H54 (cell line): ENCODE results near the gene NCOA1.

Source experiments
- DNase-seq: peaks from one replicate; pipeline ENCODE4 v3.0.0; 2011; ENCODE audit warnings: low spot score, mixed read lengths; ENCODE audit not compliant: insufficient read length
- FAIRE-seq: peaks from 3 replicates; lab custom pipeline; 2011; peaks lifted over from hg19 to GRCh38; lab: Jason Lieb, UNC
- POLR2A ChIP-seq: IDR thresholded peaks from 2 replicates; pipeline ENCODE4 v1.6.1; 2011; ENCODE audit warnings: low read depth, mild to moderate bottlenecking, low read length

NCOA1 gene

DNA sequence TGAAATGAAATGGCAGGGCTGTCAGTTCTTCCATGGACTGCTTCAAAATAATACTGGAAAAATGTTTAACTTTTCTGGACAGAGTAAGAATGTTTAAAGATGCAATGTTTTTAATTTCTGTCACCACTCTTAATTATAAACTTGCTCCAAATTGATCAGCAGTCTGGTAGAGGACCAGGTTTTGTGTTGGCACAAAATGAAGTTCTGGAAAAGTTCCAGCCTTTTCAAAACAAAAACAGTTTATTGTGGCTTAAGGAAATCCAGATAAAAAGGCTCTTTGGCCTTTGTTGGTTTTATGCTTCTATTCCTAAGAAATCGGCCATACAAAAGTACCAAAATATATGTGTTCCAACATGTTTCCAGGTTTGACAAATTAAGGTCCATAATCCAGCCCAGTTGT is 253.3 kb downstream of the NCOA1 start:
- TF ChIP-seq POLR2A = no peak
- no peak for FAIRE-seq
- DNase-seq = no peak

DNA sequence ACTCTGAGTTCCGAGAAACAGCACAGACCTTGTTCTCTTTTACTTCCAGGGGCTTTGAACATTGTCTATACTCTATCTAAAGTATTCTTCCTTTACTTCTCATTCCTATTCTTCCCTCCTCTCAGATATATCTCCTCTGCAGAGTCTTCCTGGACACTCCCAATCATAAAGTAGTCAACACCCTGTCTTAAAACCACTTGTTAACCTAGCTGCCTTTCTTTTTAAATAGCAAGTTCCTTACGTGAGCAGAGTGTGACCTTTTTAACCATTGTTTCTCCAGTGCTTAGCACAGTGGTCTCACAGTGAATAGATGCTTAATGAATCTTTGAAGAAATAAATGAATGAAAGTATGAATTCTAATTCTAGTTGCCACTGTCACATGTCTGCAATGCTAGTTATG is 254.8 kb downstream of the NCOA1 start:
- no peak for TF ChIP-seq POLR2A
- no peak for FAIRE-seq
- DNase-seq = no peak

DNA sequence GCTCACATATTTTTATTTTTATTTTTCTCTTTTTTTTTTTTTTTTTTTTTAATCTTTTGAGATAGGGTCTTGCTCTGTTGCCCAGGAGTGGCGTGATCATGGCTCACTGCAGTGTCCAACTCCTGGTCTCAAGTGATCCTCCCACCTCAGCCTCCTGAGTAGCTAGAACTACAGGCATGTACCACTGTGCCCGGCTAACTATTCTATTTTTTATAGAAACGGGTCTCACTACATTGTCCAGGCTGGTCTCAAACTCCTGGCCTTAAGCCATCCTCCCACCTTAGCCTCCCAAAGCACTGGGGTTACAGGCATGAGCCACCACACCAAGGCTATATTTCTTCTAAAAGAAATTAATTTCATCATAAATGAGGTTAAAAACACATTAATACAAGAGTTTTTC is 256.2 kb downstream of the NCOA1 start:
- FAIRE-seq = no peak
- no peak for DNase-seq

DNA sequence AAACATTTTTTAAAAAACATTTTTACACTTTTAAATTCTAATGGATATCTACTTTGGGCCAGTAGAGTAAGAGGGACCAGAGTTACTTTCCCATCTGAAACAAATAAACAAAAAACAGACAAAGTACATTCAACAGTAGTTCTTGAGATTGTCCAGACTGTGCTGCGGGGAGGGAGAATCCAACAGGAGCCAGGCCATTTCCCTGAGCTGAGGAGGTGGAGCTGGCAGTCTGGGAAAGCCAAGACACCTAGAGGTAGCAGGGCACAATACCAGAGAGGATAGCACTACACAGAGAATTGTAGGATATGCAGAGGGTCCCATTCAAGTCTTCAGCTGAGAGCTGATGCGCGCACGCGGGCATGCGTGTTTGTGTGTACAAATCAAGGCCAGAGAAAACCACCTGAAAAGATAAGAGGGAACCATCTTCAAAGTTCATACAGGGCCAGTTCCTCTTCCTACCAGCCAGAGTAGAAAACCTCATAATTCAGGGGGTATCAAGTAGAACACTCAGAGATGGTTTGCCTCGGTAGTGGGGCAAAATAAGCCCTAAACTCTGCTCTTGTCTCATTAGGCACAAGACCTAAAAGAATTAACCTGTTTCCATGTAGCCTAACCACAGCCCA is 258.1 kb downstream of the NCOA1 start:
- no peak for FAIRE-seq
- DNase-seq = no peak
- TF ChIP-seq POLR2A = no peak

More for the DNA sequence above, 256.2 kb downstream of the NCOA1 start:
- TF ChIP-seq POLR2A = no peak

DNA sequence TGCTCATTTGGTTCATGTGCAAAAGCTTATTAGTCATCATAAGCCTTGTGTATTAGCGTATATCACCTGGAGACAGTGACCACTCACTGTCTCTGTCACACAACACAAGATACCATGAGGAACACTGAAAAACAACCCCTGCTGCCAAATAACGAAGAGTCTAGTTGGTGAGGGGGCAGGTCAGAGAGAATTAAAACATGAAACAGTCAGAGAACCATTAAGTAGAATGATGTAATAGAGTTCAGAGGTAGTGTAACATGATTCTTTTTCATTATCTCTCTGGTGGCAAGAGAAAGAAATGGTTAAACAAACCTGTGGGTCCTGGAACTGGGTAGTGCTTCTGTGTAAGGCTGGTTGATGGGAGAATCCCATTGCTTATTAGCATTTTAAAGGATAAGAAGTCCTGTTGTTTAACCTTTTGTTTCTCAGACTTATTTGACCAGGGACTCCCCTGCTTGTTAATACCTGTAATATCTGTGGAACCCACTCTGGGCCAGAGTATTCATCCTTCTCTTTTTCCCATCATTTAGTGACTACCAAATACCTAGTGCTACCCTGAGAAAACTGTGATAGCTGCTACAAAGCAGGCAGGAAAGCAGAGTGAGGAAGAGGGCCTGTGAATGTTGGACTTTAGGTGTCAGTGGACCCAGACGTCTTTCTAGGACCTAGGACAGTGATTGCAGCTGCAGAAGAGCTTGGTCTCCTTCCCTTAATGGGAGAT is 264.1 kb downstream of the NCOA1 start:
- DNase-seq (no peak), FAIRE-seq (no peak)
- TF ChIP-seq POLR2A = no peak

DNA sequence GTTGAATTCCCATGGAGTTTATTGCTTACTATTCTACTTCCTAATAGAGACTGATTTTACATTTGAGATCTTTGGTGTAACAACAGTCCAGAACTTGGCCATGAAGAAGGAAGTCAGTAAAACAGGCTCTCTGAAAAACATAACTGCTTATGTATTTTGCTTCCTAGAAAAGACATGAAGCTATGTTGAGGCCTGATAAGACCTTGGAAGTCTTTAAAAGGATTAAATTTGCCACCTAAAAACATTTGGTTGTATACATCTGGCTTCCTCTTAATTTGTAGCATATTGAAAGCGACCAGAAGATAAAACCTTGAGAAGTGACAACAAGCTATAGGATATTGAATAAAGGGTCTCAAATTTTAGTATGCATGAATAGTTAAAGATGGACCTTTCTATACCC is 265.7 kb downstream of the NCOA1 start:
- no peak for FAIRE-seq
- DNase-seq = no peak
- TF ChIP-seq POLR2A = no peak

DNA sequence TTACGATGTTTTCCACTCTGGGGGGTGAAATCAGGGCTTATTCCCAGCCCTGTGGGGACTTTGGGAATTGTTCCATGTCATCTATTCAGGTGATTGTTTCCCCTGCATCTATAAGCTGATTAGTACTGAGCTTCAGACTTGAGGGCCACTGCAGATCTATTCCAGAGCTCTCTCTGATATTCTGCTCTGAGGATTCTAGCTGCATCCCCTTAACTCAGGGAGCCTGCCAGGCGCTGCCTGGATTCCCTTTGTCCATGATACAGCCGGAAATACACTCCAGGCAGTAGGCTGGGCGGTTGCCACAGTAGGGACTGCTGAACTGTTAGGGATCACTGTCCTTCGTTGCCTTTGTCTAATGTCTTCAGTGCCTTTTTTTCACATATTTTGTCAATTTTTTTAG is 270.8 kb downstream of the NCOA1 start:
- DNase-seq (no peak), FAIRE-seq (no peak)
- TF ChIP-seq POLR2A = no peak

DNA sequence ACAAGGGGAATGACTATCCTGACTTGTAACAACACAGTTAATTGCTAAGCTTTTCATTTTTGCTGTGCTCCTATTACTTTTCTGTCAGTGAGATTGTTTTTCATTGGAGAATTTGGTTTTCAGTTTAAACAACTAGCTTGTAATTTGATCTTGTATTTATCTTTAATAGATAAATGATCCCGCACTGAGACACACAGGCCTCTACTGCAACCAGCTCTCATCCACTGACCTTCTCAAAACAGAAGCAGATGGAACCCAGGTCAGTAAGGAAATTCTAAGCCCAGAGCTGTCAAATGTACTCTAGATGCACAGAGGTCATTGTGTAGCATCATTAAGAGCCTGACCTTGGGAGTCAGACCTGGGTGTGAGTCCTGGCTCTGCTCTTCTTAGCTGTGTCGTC is 271.5 kb downstream of the NCOA1 start:
- FAIRE-seq (no peak), DNase-seq (no peak)
- TF ChIP-seq POLR2A = no peak

DNA sequence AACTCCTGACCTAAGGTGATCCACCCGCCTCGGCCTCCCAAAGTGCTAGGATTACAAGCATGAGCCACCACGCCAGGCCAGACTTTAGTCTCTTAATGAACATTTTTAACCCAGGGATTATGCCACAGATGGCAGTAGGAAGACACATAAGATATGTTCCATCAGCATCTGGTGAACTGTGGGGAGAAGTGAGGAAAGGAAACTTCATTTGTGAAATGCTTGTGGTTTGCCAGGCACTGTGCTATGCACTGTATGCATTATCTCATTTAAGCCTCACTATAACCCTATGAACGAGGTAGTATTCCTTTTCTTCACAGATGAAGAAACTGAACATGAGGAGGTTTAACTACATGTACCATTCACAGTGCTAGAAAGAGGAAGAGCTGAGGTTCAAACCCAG is 272.8 kb downstream of the NCOA1 start:
- no peak for DNase-seq
- no peak for FAIRE-seq
- TF ChIP-seq POLR2A = no peak

DNA sequence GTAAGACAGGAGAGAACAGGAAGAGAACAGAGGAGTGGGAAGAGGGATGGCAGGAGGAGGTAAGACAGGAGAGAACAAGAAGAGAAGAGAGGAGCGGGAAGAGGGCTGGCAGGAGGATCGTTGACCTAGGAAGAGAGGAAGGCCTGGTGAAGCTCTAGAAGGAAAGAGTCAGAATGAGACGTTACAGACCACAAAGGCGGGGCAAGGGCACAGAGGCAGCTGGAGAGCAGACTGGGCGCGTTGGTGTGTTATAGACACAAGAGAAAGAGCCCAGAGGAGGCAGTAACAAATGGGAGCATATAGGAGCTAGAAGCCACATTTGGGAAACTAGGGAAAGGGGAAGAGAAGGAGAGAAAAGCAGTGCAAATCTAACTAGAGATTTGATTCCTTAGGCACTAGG is 275.6 kb downstream of the NCOA1 start:
- TF ChIP-seq POLR2A = no peak
- DNase-seq = no peak
- FAIRE-seq = no peak

DNA sequence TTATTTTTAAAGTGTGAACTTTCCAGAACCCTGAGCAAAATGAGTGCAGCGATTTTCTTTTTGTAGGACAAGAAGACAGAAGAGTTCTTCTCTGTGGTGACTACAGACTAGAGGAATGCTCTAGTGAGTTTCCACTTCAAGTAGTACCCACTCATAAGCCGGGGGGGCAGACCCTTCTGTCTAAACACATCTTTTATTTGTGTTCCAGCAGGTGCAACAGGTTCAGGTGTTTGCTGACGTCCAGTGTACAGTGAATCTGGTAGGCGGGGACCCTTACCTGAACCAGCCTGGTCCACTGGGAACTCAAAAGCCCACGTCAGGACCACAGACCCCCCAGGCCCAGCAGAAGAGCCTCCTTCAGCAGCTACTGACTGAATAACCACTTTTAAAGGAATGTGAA is 277.0 kb downstream of the NCOA1 start:
- TF ChIP-seq POLR2A = no peak
- no peak for FAIRE-seq
- no peak for DNase-seq

DNA sequence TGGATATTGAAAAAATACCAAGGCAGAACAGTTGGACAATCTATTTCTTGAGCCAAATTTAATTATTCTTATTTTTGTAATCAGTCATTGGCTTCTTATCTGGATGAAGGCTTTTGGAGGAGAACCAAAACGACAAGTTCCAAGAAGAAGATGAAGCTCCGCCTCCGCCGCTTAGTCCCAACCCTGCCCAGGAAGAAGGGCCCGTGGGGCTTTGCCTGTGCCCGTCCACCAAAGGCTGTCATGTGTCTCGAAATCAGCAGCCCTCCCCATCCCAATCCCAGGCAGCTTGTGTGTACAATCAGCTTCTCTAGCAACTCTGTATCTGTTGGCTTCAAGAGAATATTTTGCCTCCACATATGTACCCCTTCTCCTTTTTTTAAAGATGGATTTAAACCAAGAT is 277.5 kb downstream of the NCOA1 start:
- TF ChIP-seq POLR2A = no peak
- FAIRE-seq (no peak), DNase-seq (no peak)

DNA sequence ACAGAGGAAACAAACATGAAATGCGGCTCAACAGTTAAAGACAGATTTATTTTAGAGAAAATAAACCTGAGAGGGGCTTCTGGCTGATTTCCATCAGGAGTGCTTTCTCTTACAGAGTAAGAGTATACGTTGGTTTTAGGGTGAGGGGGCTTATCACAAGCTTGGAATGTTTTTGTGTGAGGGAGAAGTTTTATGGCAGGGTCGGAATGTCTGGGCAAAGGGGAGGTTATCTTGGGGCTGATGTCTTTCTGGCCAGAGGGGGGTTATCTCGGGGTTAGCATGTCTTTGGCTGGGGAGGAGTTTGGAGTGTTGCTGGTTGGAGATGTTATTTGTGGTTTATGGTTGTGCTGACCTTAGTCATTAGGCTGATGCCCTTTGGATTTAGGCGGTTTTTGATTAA is 280.0 kb downstream of the NCOA1 start:
- DNase-seq (no peak), FAIRE-seq (no peak)
- TF ChIP-seq POLR2A = no peak

DNA sequence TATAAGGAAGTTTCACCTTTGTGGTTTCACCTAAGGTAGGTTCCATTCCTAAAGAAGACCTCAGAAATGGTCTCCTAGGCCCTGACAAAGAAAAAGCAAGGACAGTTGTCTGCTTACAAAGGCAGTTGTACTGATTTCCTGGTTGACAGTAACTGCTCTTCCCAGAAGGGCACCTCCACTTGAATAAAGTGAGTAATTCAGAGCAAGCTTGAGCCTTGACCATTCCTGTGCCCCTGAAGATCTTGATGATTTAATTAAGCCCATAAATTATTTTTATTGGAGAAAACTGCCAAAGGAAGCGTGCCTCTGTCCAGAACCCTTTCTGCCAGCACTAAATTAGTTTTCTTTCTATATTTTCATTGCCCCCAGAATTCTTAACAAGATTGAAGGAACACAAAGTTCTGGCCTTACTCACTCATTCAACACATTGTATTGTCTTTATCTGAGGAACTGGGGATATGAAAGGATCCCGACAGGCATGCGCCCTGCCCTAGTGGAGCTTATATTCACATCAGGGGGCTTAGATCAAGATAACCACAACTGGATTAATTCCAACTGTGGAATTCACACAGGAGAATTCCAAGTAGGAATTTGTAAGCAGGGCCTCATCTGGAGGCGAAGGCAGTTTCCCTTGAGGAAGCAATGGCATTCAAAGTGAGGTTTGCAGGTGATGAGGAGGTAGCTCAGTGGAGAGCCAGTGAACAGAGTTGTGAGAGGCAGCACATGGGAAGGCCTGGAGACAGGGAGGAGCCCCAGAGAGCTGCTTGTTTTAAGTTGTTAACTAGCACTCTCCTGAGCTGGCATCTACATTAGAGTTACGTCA is 280.9 kb downstream of the NCOA1 start:
- no peak for FAIRE-seq
- no peak for DNase-seq
- no peak for TF ChIP-seq POLR2A

DNA sequence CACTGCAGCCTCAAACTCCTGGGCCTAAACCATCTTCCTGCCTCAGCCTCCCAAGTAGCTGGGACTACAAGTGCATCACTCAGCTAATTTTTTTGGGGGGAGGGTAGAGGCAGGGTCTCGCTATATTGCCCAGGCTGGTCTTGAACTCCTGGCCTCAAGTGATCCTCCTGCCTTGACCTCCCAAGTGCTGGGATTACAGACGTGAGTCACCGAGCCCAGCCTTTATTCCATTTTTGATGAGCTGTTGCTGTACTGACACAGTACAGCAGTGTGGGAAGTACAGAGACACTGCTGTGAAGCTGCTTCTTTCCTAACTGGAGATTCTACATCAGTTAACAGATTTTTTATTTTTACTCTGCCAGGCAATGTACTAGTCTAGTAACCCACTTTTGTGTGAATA is 283.3 kb downstream of the NCOA1 start:
- DNase-seq (no peak), FAIRE-seq (no peak)
- TF ChIP-seq POLR2A = no peak
